IMR-90 (cell line): ENCODE measurements around the gene EYS. TPM values are rescaled to one million over a fixed set of nuclear protein-coding genes. Genes with fewer than 3 reads are reported as not detected.

Experiments used
- ATAC-seq: fragments of 200-7000 bp; cut with Tn5 transposase; 2 replicates; pipeline ENCODE4 v1.9.1; 2020; ENCODE audit warnings: low read depth, mild to moderate bottlenecking, moderate library complexity
- BruUV-seq: library from RNA; stranded (reverse); fragments of 400-500 nt; replicated peaks from 2 replicates; lab custom pipeline; 2021; lab: Mats Ljungman, UMichigan
- CTCF ChIA-PET: fragments of 300-600 bp; formaldehyde crosslinking; extraction: SDS; loops from one replicate; lab custom pipeline; 2021; ENCODE audit warnings: antibody characterized with exemption; lab: Yijun Ruan, JAX
- POLR2A ChIA-PET: fragments of 300-600 bp; sonication (Branson Sonifier 250); formaldehyde crosslinking; loops from one replicate; lab custom pipeline; 2022; ENCODE audit warnings: antibody characterized with exemption; ENCODE audit not compliant: unreplicated experiment; lab: Charles Lee
- DNase-seq: peaks from one replicate; pipeline ENCODE4 v3.0.0; 2013
- H2AFZ ChIP-seq: replicated peaks from 2 replicates; pipeline ENCODE3; 2013; ENCODE audit warnings: low read length, mild to moderate bottlenecking; ENCODE audit not compliant: poor library complexity
- H2AK5ac ChIP-seq: 2 replicates; pipeline ENCODE4 v1.6.1; 2013; ENCODE audit warnings: low read depth, low read length, inconsistent platforms
- H2AK9ac ChIP-seq: replicated peaks from 2 replicates; pipeline ENCODE3; 2013; ENCODE audit warnings: mild to moderate bottlenecking, low read depth, low read length, moderate library complexity; ENCODE audit not compliant: poor library complexity
- H2BK120ac ChIP-seq: 2 replicates; pipeline ENCODE4 v1.6.1; 2013; ENCODE audit warnings: low read depth, low read length, inconsistent platforms
- H2BK15ac ChIP-seq: 3 replicates; pipeline ENCODE4 v1.6.1; 2013; ENCODE audit warnings: low read depth, low read length, inconsistent platforms
- H2BK20ac ChIP-seq: 2 replicates; pipeline ENCODE4 v1.6.1; 2013; ENCODE audit warnings: low read depth, mild to moderate bottlenecking, inconsistent platforms, low read length, moderate library complexity
- H2BK5ac ChIP-seq: 2 replicates; pipeline ENCODE4 v1.6.1; 2013; ENCODE audit warnings: mild to moderate bottlenecking, low read depth, low read length, inconsistent platforms; ENCODE audit not compliant: poor library complexity, severe bottlenecking
- H3K14ac ChIP-seq: replicated peaks from 2 replicates; pipeline ENCODE4 v1.6.1; 2013; ENCODE audit warnings: low read depth, low read length, inconsistent platforms
- H3K18ac ChIP-seq: 2 replicates; pipeline ENCODE4 v1.6.1; 2013; ENCODE audit warnings: low read depth, low read length, control low read depth
- H3K23ac ChIP-seq: 2 replicates; pipeline ENCODE4 v1.6.1; 2013; ENCODE audit warnings: low read depth, low read length, inconsistent platforms
- H3K27ac ChIP-seq: 2 replicates; pipeline ENCODE4 v1.5.1; 2013; ENCODE audit warnings: mild to moderate bottlenecking, control low read depth, low read length; ENCODE audit not compliant: insufficient read depth
- H3K27me3 ChIP-seq: 2 replicates; pipeline ENCODE4 v1.6.1; 2013; ENCODE audit warnings: low read length; ENCODE audit not compliant: control insufficient read depth, insufficient read depth
- H3K36me3 ChIP-seq: 2 replicates; pipeline ENCODE4 v1.6.1; 2013; ENCODE audit warnings: low read length, mixed read lengths; ENCODE audit not compliant: control insufficient read depth, insufficient read depth
- H3K4ac ChIP-seq: 2 replicates; pipeline ENCODE4 v1.6.1; 2013; ENCODE audit warnings: low read depth, low read length, inconsistent platforms
- H3K4me1 ChIP-seq: 2 replicates; pipeline ENCODE4 v1.6.1; 2013; ENCODE audit warnings: low read length, mixed read lengths; ENCODE audit not compliant: control insufficient read depth, insufficient read depth
- H3K4me2 ChIP-seq: 2 replicates; pipeline ENCODE4 v1.6.1; 2013; ENCODE audit warnings: low read depth, mild to moderate bottlenecking, control low read depth, low read length, moderate library complexity
- H3K4me3 ChIP-seq: 2 replicates; pipeline ENCODE4 v1.5.1; 2013; ENCODE audit warnings: low read depth, mild to moderate bottlenecking, control low read depth, low read length, moderate library complexity; ENCODE audit not compliant: insufficient read depth
- H3K56ac ChIP-seq: 2 replicates; pipeline ENCODE4 v1.6.1; 2013; ENCODE audit warnings: low read length, inconsistent platforms; ENCODE audit not compliant: insufficient read depth; ENCODE audit errors: extremely low read depth
- H3K79me1 ChIP-seq, 2 experiments: 2 replicates each; pipeline ENCODE4 v1.6.1; 2013; ENCODE audit warnings: low read length in 2 of 2, inconsistent platforms in 1 of 2, low read depth in 1 of 2
- H3K9ac ChIP-seq: 2 replicates; pipeline ENCODE4 v1.6.1; 2013; ENCODE audit warnings: low read depth, low read length, control low read depth
- H3K9me1 ChIP-seq: 2 replicates; pipeline ENCODE4 v1.6.1; 2013; ENCODE audit warnings: low read length, inconsistent platforms; ENCODE audit not compliant: insufficient read depth
- H3K9me3 ChIP-seq: 2 replicates; pipeline ENCODE4 v1.6.1; 2013; ENCODE audit warnings: low read length; ENCODE audit not compliant: control insufficient read depth, insufficient read depth
- H4K20me1 ChIP-seq: 2 replicates; pipeline ENCODE4 v1.6.1; 2013; ENCODE audit warnings: low read length, inconsistent platforms; ENCODE audit not compliant: insufficient read depth
- H4K5ac ChIP-seq: 2 replicates; pipeline ENCODE4 v1.6.1; 2013; ENCODE audit warnings: mild to moderate bottlenecking, low read depth, low read length, control low read depth
- H4K8ac ChIP-seq, 2 experiments: 2 replicates each; pipeline ENCODE4 v1.6.1; 2013; ENCODE audit warnings: low read depth in 2 of 2, low read length in 2 of 2, control low read depth in 1 of 2, inconsistent platforms in 1 of 2
- H4K91ac ChIP-seq: 2 replicates; pipeline ENCODE4 v1.6.1; 2013; ENCODE audit warnings: low read depth, low read length, inconsistent platforms; ENCODE audit not compliant: insufficient read depth
- MAZ ChIP-seq: IDR thresholded peaks from 2 replicates; pipeline ENCODE4 v1.6.1; 2012; ENCODE audit warnings: low read depth, mild to moderate bottlenecking, low read length, improper control_type of control experiment, moderate library complexity, borderline replicate concordance
- POLR2A ChIP-seq: IDR thresholded peaks from 2 replicates; pipeline ENCODE4 v1.6.1; 2012; ENCODE audit warnings: mild to moderate bottlenecking, low read depth, low read length
- RFX5 ChIP-seq: IDR thresholded peaks from 2 replicates; pipeline ENCODE4 v1.8.0; 2012; ENCODE audit warnings: low read depth, mild to moderate bottlenecking, low read length, moderate library complexity
- WGBS, 2 experiments: methylation state at CpG; one replicate each; pipeline versions ENCODE4 v1.1.5 to v1.1.7; 2013; ENCODE audit warnings: missing lambda C conversion rate in 2 of 2; ENCODE audit not compliant: insufficient read length in 1 of 2; ENCODE audit errors: extremely low coverage in 2 of 2; 5-methylcytosine and 5-hydroxymethylcytosine counted together
- dilution Hi-C: fragments of 300-500 bp; cut with HindIII; formaldehyde crosslinking; loops from one replicate; pipeline ENCODE4 v1.14.3; 2018; ENCODE audit warnings: low sequenced_read_pairs; ENCODE audit not compliant: unreplicated experiment
- in situ Hi-C: fragments of 300-500 bp; cut with MboI; formaldehyde crosslinking; loops from 3 replicates; pipeline ENCODE4 v1.14.3; 2019; ENCODE audit warnings: low sequenced_read_pairs, inconsistent platforms, mixed read lengths
- intact Hi-C: fragments of 100-400 bp; cut with micrococcal nuclease; formaldehyde crosslinking; loops from 2 replicates; pipeline ENCODE4 v1.10.0; 2022
- polyA plus RNA-seq, 3 experiments: library from polyadenylated mRNA; depleted of rRNA; stranded (reverse); fragments of >200 nt; gene quantifications; 2 replicates each; pipeline ENCODE4 v1.2.3, GENCODE V29; 2012; ENCODE audit warnings: low replicate concordance in 1 of 3
- total RNA-seq: library from RNA; depleted of rRNA; stranded (reverse); fragments of >200 nt; gene quantifications from 2 replicates; pipeline ENCODE4 v1.2.3, GENCODE V29; 2012
- TF ChIP-seq, protein P1 (sequence below): fragments of 150-350 bp; IDR thresholded peaks from 2 replicates; pipeline ENCODE4 v1.6.1; 2017; ENCODE audit warnings: mild to moderate bottlenecking, antibody characterized with exemption, low read length, low read depth

Gene EYS
- total and polyA plus RNA-seq, 2 of the 4 experiments (the other 2 are of a cell fraction), result under 0.01 TPM; not detected in 1

DNA sequence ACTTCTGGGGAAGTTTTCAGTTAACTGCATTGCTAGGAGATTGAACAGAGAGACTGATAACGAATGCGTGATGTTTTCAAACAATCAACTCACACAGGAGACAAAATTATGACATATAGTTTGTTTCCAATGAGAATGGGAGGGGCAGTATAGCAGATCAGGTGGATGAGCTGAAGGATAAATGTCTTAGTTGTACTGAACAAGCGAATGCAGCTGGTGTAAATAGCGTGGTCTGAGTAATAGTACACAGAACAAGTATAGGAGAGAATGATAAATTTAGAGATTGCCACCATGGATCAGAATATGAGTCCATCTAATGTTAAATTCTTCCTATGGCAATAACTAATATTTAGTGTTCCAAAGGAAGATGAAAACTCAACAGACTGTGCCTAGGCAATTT, 858.6 kb downstream of the EYS start:
- TF ChIP-seq MAZ (no peak), RFX5 (no peak), POLR2A (no peak)
- TF ChIP-seq, protein P1, sequence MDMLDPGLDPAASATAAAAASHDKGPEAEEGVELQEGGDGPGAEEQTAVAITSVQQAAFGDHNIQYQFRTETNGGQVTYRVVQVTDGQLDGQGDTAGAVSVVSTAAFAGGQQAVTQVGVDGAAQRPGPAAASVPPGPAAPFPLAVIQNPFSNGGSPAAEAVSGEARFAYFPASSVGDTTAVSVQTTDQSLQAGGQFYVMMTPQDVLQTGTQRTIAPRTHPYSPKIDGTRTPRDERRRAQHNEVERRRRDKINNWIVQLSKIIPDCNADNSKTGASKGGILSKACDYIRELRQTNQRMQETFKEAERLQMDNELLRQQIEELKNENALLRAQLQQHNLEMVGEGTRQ, result no peak
- BruUV-seq, result no TSS peak
- no peak overlapping the region for H2AK5ac ChIP-seq
- no peaks in the 10 kb centered on the region for H3K9me1 ChIP-seq
- H4K20me1 ChIP-seq, result no peaks in the 10 kb centered on the region
- H2BK5ac ChIP-seq, result no peak overlapping the region
- no peak overlapping the region for H3K23ac ChIP-seq
- H2BK15ac ChIP-seq, result no peak overlapping the region
- no peak overlapping the region for H2BK20ac ChIP-seq
- DNase-seq, result no peak
- H3K27me3 ChIP-seq, result no peaks in the 10 kb centered on the region
- no peak overlapping the region for H2AFZ ChIP-seq
- no peak overlapping the region for H4K5ac ChIP-seq
- no peaks in the 10 kb centered on the region for H3K4me1 ChIP-seq
- no peak overlapping the region for H3K18ac ChIP-seq
- no peak for ATAC-seq
- in situ Hi-C loops (no loop called here), dilution Hi-C loops (no loop called here), intact Hi-C loops (no loop called here)
- H4K91ac ChIP-seq, result no peak overlapping the region
- no peaks in the 10 kb centered on the region for H3K79me1 ChIP-seq
- no peaks in the 10 kb centered on the region for H3K9me3 ChIP-seq
- no peak overlapping the region for H3K27ac ChIP-seq
- H3K4me2 ChIP-seq, result no peak overlapping the region
- H3K9ac ChIP-seq, result no peak overlapping the region
- H3K56ac ChIP-seq, result no peak overlapping the region
- no peak overlapping the region for H3K14ac ChIP-seq
- H2BK120ac ChIP-seq, result no peak overlapping the region
- POLR2A ChIA-PET, result no interaction called here
- no peak overlapping the region for H4K8ac ChIP-seq
- H3K36me3 ChIP-seq, result no peaks in the 10 kb centered on the region
- CTCF ChIA-PET, result no interaction called here
- no peak overlapping the region for H3K4ac ChIP-seq
- WGBS, 2 experiments, result no CpG with 5 or more reads among the region's 4 CpGs
- no peak overlapping the region for H2AK9ac ChIP-seq
- no peak overlapping the region for H3K4me3 ChIP-seq
